ENCODE data around the gene GIMAP1. TPM values are rescaled to one million over a fixed set of nuclear protein-coding genes. Genes with fewer than 3 reads are reported as not detected.
"Not testable (repeated sequence)": the region's sequence is repeated elsewhere in the genome, so short reads cannot be mapped to it uniquely, and the experiment has no call there.

Gene GIMAP1
- total and polyA plus RNA-seq, 2 of the 8 experiments (the other 6 are each of a cell fraction or from before 2014, with no cell fraction given): not detected

- H3K79me1 ChIP-seq (ENCODE audit: low read depth, low read length); H2BK120ac ChIP-seq (replicated peaks; ENCODE audit: low read depth, low read length); H3K27ac ChIP-seq (ENCODE audit: low read depth, low read length); H4K5ac ChIP-seq (ENCODE audit: insufficient read length, low read depth, low read length); H3K79me2 ChIP-seq (ENCODE audit: control insufficient read depth in 1 of 2, insufficient read depth in 2 of 2, low read length in 2 of 2); FAIRE-seq; H4K20me1 ChIP-seq (replicated peaks in 1 of 2; ENCODE audit: control insufficient read depth in 1 of 2, insufficient read depth in 2 of 2, low read length in 2 of 2); H3K23ac ChIP-seq (ENCODE audit: insufficient read length); H3K4me2 ChIP-seq (ENCODE audit: insufficient read depth in 1 of 2, low read depth in 2 of 2, low read length in 2 of 2); H3K4me3 ChIP-seq (ENCODE audit: extremely low read depth in 1 of 4, insufficient read depth in 2 of 4, low read depth in 3 of 4, low read length in 4 of 4); H2BK12ac ChIP-seq (ENCODE audit: low read depth, low read length); H3K23me2 ChIP-seq (ENCODE audit: low read depth, low read length); H3K4ac ChIP-seq (replicated peaks; ENCODE audit: insufficient read length, low read depth, low read length); H2BK15ac ChIP-seq (ENCODE audit: low read length); H3K9ac ChIP-seq (replicated peaks in 1 of 4; ENCODE audit: extremely low read depth in 1 of 4, low read depth in 3 of 4, low read length in 3 of 4); H4K8ac ChIP-seq (ENCODE audit: extremely low read depth, insufficient read depth, low read length); H3K4me1 ChIP-seq (replicated peaks in 1 of 4; ENCODE audit: control insufficient read depth in 3 of 4, insufficient read depth in 4 of 4, low read length in 3 of 4); H2AK5ac ChIP-seq (ENCODE audit: low read depth, low read length); H2BK20ac ChIP-seq (ENCODE audit: low read length); H2BK5ac ChIP-seq (ENCODE audit: low read depth, low read length); H3K36me3 ChIP-seq (ENCODE audit: control insufficient read depth in 2 of 4, insufficient read depth in 4 of 4, low read length in 3 of 4); CTCF ChIA-PET (ENCODE audit: partially characterized antibody); H3K56ac ChIP-seq (replicated peaks; ENCODE audit: insufficient read length, low read depth, low read length); H3K14ac ChIP-seq (ENCODE audit: insufficient read length); H4K91ac ChIP-seq (replicated peaks; ENCODE audit: insufficient read length, low read length); POLR2A ChIA-PET (ENCODE audit: partially characterized antibody); H3K27me3 ChIP-seq (replicated peaks in 1 of 4; ENCODE audit: control insufficient read depth in 3 of 4, extremely low read depth in 1 of 4, insufficient read depth in 3 of 4, low read length in 3 of 4); DNase-seq (ENCODE audit: low read depth in 1 of 2, low spot score in 2 of 2); H2AFZ ChIP-seq (ENCODE audit: low read length); H3K9me3 ChIP-seq (ENCODE audit: insufficient read depth in 2 of 2, low read depth in 1 of 2, low read length in 1 of 2); H3K18ac ChIP-seq (ENCODE audit: extremely low read depth, low read length): not testable (repeated sequence)
- WGBS, 2 experiments (ENCODE audit: extremely low coverage in 1 of 2, insufficient coverage in 1 of 2, insufficient read length in 1 of 2, insufficient replicate concordance in 2 of 2, low coverage in 1 of 2, low lambda C conversion rate in 2 of 2, missing lambda C conversion rate in 1 of 2): 92% methylated on average over 7 of the region's 7 CpGs; no CpG with 5 or more reads in 1 of the 2 experiments
Measured at GRCh38 chr7:150671798-150672585, 44.4 kb upstream of the GIMAP1 start.

Data from H1 (cell line).